ENCODE measurements around the gene ATP2C2.

GRCh38 chr16:84511180-84511800 is 143.0 kb downstream of the ATP2C2 start:
- TF ChIP-seq EZH2 (IDR thresholded peaks at IDR 0.05; ENCODE audit: borderline replicate concordance, low read depth, low read length, poor library complexity, severe bottlenecking) (no peak), CTCF (conservative IDR thresholded peaks at IDR 0.05; ENCODE audit: low read depth, low read length) (peak; percentile 97)
